Prostate gland (tissue), 2 donors: ENCODE measurements around the gene CYCS. TPM values are rescaled to one million over a fixed set of nuclear protein-coding genes. Genes with fewer than 3 reads are reported as not detected.

ENCODE experiments used
- DNase-seq: peaks from one replicate; pipeline ENCODE4 v3.0.0-alpha.2; 2019; ENCODE audit warnings: low spot score
- H3K27ac ChIP-seq, 2 donors: fragments of 200-600 bp; sonication (generic); 2 replicates each; pipeline ENCODE4 v1.5.1; 2017 to 2019
- H3K27me3 ChIP-seq: fragments of 200-600 bp; sonication (generic); replicated peaks from 2 replicates; pipeline ENCODE4 v1.5.1; 2019; ENCODE audit not compliant: insufficient read depth
- H3K36me3 ChIP-seq, 2 donors: fragments of 200-600 bp; sonication (generic); 1 replicate in 1 of 2; 2 replicates in 1 of 2; pipeline versions ENCODE4 v1.5.1 to v1.8.1; 2017 to 2019
- H3K4me1 ChIP-seq: fragments of 200-600 bp; sonication (generic); replicated peaks from 2 replicates; pipeline ENCODE4 v1.5.1; 2019
- H3K4me3 ChIP-seq, 2 donors: fragments of 200-600 bp; sonication (generic); 2 replicates each; pipeline ENCODE4 v1.5.1; 2017 to 2019
- H3K9me3 ChIP-seq: fragments of 200-600 bp; sonication (generic); 2 replicates; pipeline ENCODE4 v1.5.1; 2017
- POLR2A ChIP-seq: fragments of 450-650 bp; IDR thresholded peaks from one replicate; pipeline ENCODE4 v1.6.1; 2016; ENCODE audit warnings: antibody characterized with exemption, mild to moderate bottlenecking
- POLR2AphosphoS5 ChIP-seq: sonication (generic); formaldehyde crosslinking; IDR thresholded peaks from one replicate; pipeline ENCODE4 v1.6.1; 2017; ENCODE audit warnings: antibody characterized with exemption
- WGBS: methylation state at CpG from one replicate; pipeline ENCODE4 v1.1.5; 2018; 5-methylcytosine and 5-hydroxymethylcytosine counted together
- intact Hi-C: fragments of 100-400 bp; cut with DNase I; formaldehyde crosslinking; loops from one replicate; pipeline ENCODE4 v1.14.2; 2022
- total RNA-seq, 2 donors: library from RNA; depleted of rRNA; stranded (reverse); fragments of >200 nt; gene quantifications; one replicate each; pipeline ENCODE4 v1.1.0, GENCODE V29; 2016
- TF ChIP-seq, protein P1 (sequence below), 4 experiments: fragments of 200-600 bp in 2 of 4; fragments of 450-650 bp in 2 of 4; sonication (generic) in 2 of 4; IDR thresholded peaks; 1 replicate in 3 of 4; 2 replicates in 1 of 4; pipeline ENCODE4 v1.5.1; 2016 to 2019; ENCODE audit warnings: antibody characterized with exemption in 4 of 4, mild to moderate bottlenecking in 2 of 4, moderate library complexity in 2 of 4

Gene CYCS
- total RNA-seq, 2 donors from 2014 or later = 36.3 to 36.6 TPM

DNA sequence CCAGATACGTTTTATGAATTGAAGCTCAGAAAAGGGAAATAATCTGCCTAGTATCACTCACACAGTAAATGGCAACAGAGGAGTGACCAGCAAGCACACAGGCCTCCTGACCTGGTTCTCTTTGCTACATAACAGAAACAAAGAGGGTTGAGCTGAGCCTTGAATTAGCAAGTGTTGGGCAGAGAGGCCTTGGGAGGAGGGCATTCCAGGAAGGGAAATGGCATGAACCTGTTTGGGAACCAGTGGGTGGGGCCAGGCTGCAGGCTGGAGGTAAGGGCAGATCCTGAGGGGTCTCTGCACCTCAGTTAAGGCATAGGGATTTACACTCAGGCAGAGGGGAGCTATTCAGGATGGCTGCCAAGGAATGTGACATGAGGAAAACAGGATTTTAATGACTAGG is 24.8 kb upstream of the CYCS start:
- no peak for TF ChIP-seq POLR2A
- TF ChIP-seq POLR2AphosphoS5 = no peak
- TF ChIP-seq, protein P1, sequence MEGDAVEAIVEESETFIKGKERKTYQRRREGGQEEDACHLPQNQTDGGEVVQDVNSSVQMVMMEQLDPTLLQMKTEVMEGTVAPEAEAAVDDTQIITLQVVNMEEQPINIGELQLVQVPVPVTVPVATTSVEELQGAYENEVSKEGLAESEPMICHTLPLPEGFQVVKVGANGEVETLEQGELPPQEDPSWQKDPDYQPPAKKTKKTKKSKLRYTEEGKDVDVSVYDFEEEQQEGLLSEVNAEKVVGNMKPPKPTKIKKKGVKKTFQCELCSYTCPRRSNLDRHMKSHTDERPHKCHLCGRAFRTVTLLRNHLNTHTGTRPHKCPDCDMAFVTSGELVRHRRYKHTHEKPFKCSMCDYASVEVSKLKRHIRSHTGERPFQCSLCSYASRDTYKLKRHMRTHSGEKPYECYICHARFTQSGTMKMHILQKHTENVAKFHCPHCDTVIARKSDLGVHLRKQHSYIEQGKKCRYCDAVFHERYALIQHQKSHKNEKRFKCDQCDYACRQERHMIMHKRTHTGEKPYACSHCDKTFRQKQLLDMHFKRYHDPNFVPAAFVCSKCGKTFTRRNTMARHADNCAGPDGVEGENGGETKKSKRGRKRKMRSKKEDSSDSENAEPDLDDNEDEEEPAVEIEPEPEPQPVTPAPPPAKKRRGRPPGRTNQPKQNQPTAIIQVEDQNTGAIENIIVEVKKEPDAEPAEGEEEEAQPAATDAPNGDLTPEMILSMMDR (IDR thresholded peaks at IDR 0.05) = no peak
- intact Hi-C loops = no loop called here
- H3K4me1 ChIP-seq = no peaks in the 10 kb centered on the region
- no peaks in the 10 kb centered on the region for H3K27me3 ChIP-seq
- WGBS = 91% methylated on average over 1 of the region's 1 CpG
- H3K36me3 ChIP-seq = no peaks in the 10 kb centered on the region
- no peaks in the 10 kb centered on the region for H3K9me3 ChIP-seq
- no peak overlapping the region for H3K27ac ChIP-seq
- no peak for DNase-seq
- no peak overlapping the region for H3K4me3 ChIP-seq

DNA sequence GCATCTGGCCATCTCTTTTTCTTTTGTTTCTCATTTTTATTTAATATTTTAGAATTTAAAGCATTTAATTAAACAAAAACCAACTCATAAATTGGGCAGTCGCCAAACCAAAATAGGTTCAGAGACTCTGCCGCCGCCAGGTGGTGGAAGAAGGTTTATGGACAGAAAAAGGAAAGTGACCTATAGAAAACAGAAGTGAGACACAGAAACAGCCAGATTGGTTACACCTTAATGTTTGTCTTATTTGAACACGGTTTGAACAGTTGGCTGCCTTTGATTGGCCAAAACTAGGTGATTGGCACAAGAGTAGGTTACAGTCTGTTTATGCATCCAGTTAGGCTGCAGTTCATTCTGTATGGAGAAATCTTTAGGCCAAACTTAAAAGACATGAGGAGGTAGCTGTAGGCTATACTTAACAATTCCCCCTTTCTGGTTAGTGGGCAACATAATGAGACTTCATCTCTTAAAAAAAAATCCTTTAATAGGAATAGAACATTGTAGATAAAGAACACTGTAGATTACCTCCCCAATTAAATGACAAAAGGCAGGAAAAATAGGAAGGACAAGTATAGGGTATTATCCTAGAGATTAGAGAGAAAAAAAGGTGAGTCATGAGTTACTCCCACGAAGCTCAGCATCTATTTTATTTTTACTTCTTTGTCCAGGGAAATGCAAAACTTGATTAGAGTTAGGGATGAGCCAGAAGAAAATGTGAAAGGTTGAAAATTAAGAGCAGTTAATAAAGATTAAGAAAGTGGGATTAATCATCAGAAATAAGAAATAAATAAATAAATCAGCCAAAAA is 23.9 kb upstream of the CYCS start:
- no peaks in the 10 kb centered on the region for H3K9me3 ChIP-seq
- H3K27ac ChIP-seq = no peak overlapping the region
- no peak for DNase-seq
- no peaks in the 10 kb centered on the region for H3K27me3 ChIP-seq
- H3K36me3 ChIP-seq = no peaks in the 10 kb centered on the region
- intact Hi-C loops = no loop called here
- H3K4me3 ChIP-seq = no peak overlapping the region
- WGBS = 94% methylated on average over 5 of the region's 5 CpGs
- H3K4me1 ChIP-seq = no peaks in the 10 kb centered on the region
- TF ChIP-seq POLR2AphosphoS5 (no peak), POLR2A (no peak)
- TF ChIP-seq, protein P1 (IDR thresholded peaks at IDR 0.05) = no peak

DNA sequence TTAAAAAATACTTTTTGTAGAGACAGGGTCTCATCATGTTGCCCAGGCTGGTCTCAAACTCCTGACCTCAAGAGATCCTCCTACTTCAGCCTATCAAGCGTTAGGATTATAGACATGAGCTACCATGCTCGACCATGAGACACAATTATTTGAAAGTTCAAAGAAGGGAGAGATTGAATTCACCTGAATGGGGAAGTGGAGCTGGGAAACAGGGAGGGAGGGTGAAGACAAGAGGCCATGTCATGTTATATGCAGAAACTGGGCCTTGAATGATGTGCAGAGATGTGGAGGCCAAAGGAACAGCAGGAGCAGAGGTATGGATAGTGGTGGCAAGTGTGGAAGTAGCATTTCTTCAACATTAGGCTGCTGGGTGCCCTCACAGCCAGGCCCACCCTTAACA is 18.7 kb upstream of the CYCS start:
- Histone ChIP-seq H3K36me3 (no peaks in the 10 kb centered on the region), H3K27ac (no peak overlapping the region), H3K4me1 (no peaks in the 10 kb centered on the region), H3K9me3 (no peaks in the 10 kb centered on the region), H3K27me3 (no peaks in the 10 kb centered on the region), H3K4me3 (no peak overlapping the region)
- WGBS = 91% methylated on average over 2 of the region's 2 CpGs
- intact Hi-C loops = no loop called here
- no peak for TF ChIP-seq POLR2AphosphoS5
- no peak for TF ChIP-seq POLR2A
- TF ChIP-seq, protein P1 (IDR thresholded peaks at IDR 0.05) = no peak
- no peak for DNase-seq

DNA sequence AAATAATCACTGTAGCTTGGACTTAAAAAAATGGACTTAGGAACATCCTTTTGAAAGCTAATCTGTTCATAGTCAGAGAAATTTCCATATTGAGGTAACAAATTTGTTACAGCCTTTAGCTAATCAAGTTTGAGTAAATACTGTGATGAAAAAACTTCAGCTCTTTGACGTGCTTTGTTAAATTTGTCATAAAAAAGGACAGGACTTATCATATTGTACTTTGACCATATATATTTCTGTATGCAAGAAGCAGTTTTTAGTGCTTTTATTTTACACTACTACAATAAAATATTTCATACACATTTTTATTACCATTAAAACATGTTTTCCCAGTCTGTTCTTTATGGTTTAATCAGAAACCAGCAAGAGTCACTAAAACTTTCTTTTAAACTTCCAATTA is 14.5 kb upstream of the CYCS start:
- intact Hi-C loops = no loop called here
- no peaks in the 10 kb centered on the region for H3K36me3 ChIP-seq
- H3K9me3 ChIP-seq = no peaks in the 10 kb centered on the region
- TF ChIP-seq POLR2AphosphoS5 (no peak), POLR2A (no peak)
- TF ChIP-seq, protein P1 (IDR thresholded peaks at IDR 0.05) = no peak
- H3K27me3 ChIP-seq = no peaks in the 10 kb centered on the region
- WGBS = 68% methylated on average over 1 of the region's 1 CpG
- no peak for DNase-seq
- no peak overlapping the region for H3K27ac ChIP-seq
- no peak overlapping the region for H3K4me3 ChIP-seq
- no peaks in the 10 kb centered on the region for H3K4me1 ChIP-seq

DNA sequence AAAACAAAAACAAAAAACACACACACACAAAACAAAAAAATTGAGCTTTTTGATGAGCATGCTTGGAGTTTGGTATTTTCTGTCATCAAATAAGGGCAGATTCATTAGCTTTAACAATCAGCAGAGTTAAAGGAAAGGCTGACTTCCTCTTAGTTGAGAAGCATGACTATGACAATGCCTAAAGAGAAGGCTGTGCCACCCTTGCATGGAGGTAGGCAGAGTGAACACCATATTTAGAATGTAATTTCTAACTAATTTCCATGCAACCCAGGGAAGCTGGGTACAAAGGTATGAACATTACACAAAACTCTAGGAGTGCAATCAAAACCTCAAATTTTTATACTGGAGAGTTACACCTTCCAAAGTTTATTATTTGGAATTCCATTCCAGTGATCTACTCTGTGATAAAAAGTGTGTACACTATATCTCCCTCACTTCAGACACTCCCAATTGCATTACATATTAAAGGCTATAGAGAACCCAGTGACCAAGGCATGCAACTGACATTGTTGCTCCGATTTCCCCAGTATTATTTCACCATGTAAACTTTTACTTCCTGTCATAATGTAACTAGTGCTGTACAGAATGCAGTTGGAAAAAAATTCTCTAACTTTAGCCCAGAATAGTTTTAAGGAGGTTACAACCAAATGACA is 9.4 kb upstream of the CYCS start:
- 29% methylated on average over 1 of the region's 1 CpG for WGBS
- TF ChIP-seq, protein P1 (IDR thresholded peaks at IDR 0.05) = no peak
- TF ChIP-seq POLR2A (no peak), POLR2AphosphoS5 (no peak)
- no peaks in the 10 kb centered on the region for H3K9me3 ChIP-seq
- no peak overlapping the region for H3K4me3 ChIP-seq
- no peaks in the 10 kb centered on the region for H3K4me1 ChIP-seq
- DNase-seq = no peak
- no peaks in the 10 kb centered on the region for H3K27me3 ChIP-seq
- intact Hi-C loops = no loop called here
- no peaks in the 10 kb centered on the region for H3K36me3 ChIP-seq
- no peak overlapping the region for H3K27ac ChIP-seq
